Retinal pigment epithelial cell (primary cell): ENCODE data around the gene FCN3.

Experiments
- DNase-seq: peaks from one replicate; pipeline ENCODE4 v3.0.0-alpha.2; 2010; ENCODE audit warnings: low read depth
- H3K4me3 ChIP-seq: 2 replicates; pipeline ENCODE4 v1.5.1; 2011; ENCODE audit warnings: mild to moderate bottlenecking, low read length, control low read depth, moderate library complexity
- TF ChIP-seq, protein P1 (sequence below): conservative IDR thresholded peaks from 2 replicates; pipeline ENCODE4 v1.5.1; 2011; ENCODE audit warnings: low read depth, low read length, control low read depth, inconsistent platforms

The FCN3 gene

DNA sequence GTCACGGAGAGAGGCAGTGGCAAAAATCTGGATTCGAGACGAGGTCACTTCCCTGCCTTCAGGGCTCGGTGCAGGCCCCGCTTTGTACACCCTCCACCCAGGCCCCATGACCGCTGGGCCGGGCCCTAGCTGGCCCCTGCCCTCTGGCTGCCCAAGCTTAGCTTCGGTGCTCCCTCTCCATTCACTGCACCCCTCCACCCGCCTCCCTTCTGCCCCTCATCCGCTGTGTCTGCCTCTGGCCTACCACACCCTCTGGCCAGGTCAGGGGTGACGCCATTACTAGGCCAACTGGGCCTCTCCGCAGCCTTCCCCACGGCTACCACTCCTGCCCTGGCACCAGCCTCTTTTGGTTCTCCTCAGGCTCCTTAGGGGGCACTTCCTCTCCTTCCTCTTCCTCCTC lies 9.0 kb upstream of the FCN3 start:
- TF ChIP-seq, protein P1, sequence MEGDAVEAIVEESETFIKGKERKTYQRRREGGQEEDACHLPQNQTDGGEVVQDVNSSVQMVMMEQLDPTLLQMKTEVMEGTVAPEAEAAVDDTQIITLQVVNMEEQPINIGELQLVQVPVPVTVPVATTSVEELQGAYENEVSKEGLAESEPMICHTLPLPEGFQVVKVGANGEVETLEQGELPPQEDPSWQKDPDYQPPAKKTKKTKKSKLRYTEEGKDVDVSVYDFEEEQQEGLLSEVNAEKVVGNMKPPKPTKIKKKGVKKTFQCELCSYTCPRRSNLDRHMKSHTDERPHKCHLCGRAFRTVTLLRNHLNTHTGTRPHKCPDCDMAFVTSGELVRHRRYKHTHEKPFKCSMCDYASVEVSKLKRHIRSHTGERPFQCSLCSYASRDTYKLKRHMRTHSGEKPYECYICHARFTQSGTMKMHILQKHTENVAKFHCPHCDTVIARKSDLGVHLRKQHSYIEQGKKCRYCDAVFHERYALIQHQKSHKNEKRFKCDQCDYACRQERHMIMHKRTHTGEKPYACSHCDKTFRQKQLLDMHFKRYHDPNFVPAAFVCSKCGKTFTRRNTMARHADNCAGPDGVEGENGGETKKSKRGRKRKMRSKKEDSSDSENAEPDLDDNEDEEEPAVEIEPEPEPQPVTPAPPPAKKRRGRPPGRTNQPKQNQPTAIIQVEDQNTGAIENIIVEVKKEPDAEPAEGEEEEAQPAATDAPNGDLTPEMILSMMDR: no peak
- no peak for DNase-seq
- H3K4me3 ChIP-seq: no peak overlapping the region

DNA sequence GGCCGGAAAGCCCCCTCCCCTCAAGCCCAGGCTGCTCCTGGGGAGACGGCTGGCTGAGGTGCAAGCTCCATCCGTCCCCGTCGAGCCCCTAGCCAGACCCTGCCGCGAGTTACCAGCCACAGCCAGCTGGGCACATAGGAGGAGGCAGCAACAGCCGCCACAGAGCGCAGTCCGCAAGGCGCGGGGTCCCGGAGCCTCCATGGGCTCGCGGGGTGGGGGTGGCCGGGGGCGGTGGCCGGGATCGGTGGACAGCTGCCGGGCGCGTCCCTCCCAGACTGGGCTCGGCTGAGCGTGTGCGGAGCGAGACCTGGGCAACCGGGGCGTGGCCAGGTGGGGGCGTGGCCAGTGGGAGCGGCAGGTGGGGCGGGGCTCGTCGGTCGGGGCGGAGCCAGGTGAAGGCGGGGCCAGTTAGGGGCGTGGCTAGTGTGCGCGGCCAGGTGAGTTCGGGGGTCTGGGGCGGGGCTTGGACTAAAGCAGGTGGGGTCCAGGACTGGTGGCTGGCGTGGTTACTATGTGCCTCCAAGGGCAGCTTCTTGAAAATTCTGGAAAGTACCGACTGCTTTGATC lies 8.5 kb upstream of the FCN3 start, which contains the start of gene CD164L2:
Gene CD164L2 (minus strand): TSS at position 295 of the 567 bp plus-strand sequence. CDS start 94 bp downstream, at position 201.
- TF ChIP-seq, protein P1: no peak
- DNase-seq: no peak
- no peak within 1 kb of the TSS for H3K4me3 ChIP-seq

DNA sequence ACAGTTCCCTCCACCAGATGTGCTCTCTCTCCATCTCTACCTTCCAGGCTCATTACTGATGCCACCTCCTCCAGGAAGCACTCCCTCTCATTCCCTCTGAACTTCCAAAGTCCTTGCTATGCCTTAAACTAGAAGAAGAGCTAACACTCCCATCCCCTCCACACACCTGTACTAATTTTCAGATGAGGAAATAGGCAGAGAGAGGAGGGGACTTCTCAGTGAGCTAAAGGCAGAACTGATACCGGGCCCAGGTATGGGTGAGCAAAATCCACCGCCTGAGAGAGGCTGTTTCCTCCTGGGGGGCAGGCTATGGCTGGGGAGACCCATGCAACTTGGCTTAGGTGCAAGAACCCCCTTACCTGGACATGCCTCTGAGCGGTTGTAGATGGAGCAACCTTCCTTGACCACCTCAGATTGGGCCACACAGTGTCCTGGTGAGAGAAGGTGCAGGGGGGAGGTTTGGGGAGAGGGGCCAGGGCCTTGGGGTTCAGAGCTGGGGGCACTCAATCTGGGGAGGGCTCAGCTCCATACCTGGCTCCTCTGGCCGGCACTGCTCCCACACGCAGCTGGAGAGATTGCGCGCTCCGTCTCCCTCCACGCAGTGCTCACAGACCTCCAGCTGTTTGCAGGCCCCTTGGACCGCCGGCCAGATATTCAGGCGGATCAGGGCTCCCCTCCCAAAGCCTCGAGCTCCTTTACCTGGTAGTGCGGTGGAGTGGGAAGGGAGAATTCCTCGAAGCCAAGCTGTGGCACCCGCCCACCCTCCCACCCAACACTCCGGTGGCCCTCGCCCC lies 7.5 kb upstream of the FCN3 start:
- no peak overlapping the region for H3K4me3 ChIP-seq
- no peak for DNase-seq
- TF ChIP-seq, protein P1: no peak

DNA sequence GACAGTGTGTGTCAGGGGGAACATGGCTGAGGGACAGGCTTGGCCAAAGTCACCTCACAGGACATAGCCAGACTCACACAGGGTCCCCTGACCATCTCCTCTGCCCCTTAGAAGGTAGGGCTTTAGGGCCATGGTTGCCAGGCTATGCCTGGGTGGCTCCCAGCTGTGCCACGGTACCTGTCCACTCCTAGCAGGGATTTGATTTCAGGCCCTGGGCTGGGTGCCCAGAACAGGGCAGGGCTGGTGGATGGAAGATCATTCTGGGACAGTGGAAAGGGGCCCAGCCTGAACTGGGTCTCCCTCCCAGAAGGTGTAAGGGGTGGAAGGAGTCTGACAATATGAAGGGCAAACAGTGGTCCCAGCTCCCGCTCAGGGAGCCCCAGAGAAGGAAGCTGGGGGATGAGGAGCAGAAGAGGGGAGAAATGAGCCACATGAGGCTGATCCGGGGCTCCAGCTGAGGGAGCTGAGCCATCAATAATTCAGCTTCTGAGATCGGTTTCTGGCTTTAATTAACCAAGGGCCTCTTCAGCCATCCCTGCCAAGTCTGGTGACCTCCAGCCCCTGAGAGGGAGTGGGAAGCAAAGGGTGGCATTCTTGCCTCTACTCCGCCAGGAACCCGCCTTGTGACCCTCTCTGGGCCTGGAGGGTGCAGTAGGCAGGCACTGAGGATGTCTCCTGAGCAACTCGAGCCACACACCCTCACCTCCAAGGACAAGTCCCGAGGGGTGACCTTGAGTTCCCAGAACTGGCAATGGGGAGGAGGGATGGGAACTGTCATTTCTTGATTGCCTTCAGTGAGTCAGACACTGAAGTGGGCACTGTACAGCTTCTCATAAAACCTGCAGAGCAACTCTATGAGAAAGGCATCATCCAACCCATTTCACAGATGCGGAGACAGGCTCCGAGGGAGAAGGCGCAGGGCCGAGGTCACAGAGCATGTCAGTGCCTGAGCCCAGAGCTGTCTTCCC lies 6.4 kb upstream of the FCN3 start:
- TF ChIP-seq, protein P1: no peak
- no peak for DNase-seq
- no peak overlapping the region for H3K4me3 ChIP-seq

DNA sequence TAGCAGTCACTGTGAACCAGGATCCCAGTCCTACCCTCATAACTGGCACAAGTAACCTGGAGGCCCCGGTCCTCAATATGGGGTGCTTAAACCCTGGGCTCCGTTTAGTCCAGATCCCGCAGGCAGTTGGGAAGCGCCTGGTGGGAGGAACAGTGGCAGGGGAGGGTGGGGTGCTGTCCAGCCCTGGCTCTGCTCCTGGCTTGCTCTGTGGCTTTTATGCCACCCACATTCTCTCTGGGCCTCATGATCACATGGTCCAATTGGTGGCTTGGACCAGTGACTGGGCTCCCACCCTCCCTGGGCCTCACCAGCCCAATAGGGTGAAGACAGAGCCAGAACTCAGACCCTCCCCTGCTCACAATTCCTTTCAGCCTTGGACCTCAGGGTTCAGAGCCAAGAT lies 5.6 kb upstream of the FCN3 start:
- no peak overlapping the region for H3K4me3 ChIP-seq
- DNase-seq: no peak
- TF ChIP-seq, protein P1: no peak

DNA sequence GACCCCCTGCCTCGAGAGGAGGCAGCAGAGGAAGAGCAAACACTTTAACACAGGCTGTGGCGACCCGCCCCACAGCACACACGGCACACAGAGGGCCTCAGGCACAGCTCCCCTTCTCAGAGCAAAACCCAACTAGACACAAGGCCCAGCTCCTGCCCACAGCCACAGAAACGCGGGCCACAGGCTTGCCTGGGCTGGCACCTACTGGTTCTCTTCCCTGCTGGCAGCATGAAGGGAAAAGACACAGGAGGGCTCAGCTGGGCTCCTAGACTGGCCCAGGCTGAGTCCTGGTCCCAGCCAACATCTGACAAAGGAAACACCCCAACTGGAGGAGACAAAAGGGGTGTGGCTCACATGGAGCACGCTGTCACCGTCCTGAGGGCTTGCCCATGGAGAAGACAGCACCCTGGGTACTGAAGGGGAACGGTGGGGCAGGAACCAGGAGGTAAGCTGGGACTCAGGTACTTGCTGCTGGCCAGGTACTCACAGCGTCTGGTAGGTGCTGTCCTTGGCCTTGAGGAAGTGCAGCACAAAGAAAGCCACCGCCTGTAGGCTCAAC lies 5.0 kb upstream of the FCN3 start:
- H3K4me3 ChIP-seq: no peak overlapping the region
- DNase-seq: no peak
- TF ChIP-seq, protein P1: no peak
